A549 (cell line): Measurements from ENCODE around the gene CSN1S1. TPM values are rescaled to one million over a fixed set of nuclear protein-coding genes. Genes with fewer than 3 reads are reported as not detected.

Source experiments
- ATAC-seq, 2 experiments: fragments of 200-7000 bp in 1 of 2; fragments of >200 bp in 1 of 2; cut with Nextera tagmentation in 1 of 2; cut with Tn5 transposase in 1 of 2; 3 replicates each; pipeline versions ENCODE4 v1.8.0 to v1.9.1; 2018 to 2020; ENCODE audit warnings: mild to moderate bottlenecking in 1 of 2, moderate library complexity in 1 of 2
- CTCF ChIA-PET: fragments of 300-600 bp; sonication (Branson Sonifier 250); formaldehyde crosslinking; extraction: SDS; loops from one replicate; lab custom pipeline; 2021; ENCODE audit warnings: antibody characterized with exemption, inconsistent platforms; lab: Yijun Ruan, JAX
- POLR2A ChIA-PET: fragments of 350-600 bp; formaldehyde crosslinking; extraction: SDS; loops from one replicate; lab custom pipeline; 2021; ENCODE audit warnings: antibody characterized with exemption, inconsistent platforms; lab: Yijun Ruan, JAX
- DNase-seq, 2 experiments: peaks; one replicate each; pipeline versions ENCODE4 v3.0.0 to v3.0.0-alpha.2; 2011 to 2016; ENCODE audit warnings: low read depth in 1 of 2, low spot score in 1 of 2
- FAIRE-seq: peaks from 2 replicates; lab custom pipeline; 2011; peaks lifted over from hg19 to GRCh38; lab: Jason Lieb, UNC
- H3K27ac ChIP-seq, 2 experiments: fragments of >200 bp; sonication (Bioruptor Twin); formaldehyde crosslinking; 3 replicates each; pipeline ENCODE4 v1.5.1; 2016 to 2017
- H3K4me1 ChIP-seq: fragments of >200 bp; sonication (Bioruptor Twin); formaldehyde crosslinking; 3 replicates; pipeline ENCODE4 v1.6.1; 2016
- H3K4me2 ChIP-seq: fragments of >200 bp; sonication (Bioruptor Twin); formaldehyde crosslinking; 3 replicates; pipeline ENCODE4 v1.6.1; 2016
- H3K4me3 ChIP-seq: fragments of >200 bp; sonication (Bioruptor Twin); formaldehyde crosslinking; 3 replicates; pipeline ENCODE4 v1.5.1; 2016
- H3K9me3 ChIP-seq: fragments of >200 bp; sonication (Bioruptor Twin); formaldehyde crosslinking; 3 replicates; pipeline ENCODE4 v1.6.1; 2016
- BCL3 ChIP-seq: fragments of >200 bp; sonication (Bioruptor Twin); formaldehyde crosslinking; IDR thresholded peaks from 3 replicates; pipeline ENCODE4 v1.6.1; 2016
- CBX8 ChIP-seq: fragments of 200-600 bp; sonication (generic); IDR thresholded peaks from 2 replicates; pipeline ENCODE4 v1.6.1; 2016
- CHD2 ChIP-seq: fragments of 150-350 bp; IDR thresholded peaks from 2 replicates; pipeline ENCODE4 v1.6.1; 2014; ENCODE audit warnings: low read length; ENCODE audit not compliant: partially characterized antibody
- EHF ChIP-seq: fragments of 250-450 bp; sonication (Bioruptor Pico); IDR thresholded peaks from 2 replicates; pipeline ENCODE4 v1.5.0; 2020; ENCODE audit warnings: mild to moderate bottlenecking
- ELK1 ChIP-seq: fragments of 150-350 bp; IDR thresholded peaks from 2 replicates; pipeline ENCODE4 v1.6.1; 2014; ENCODE audit warnings: low read depth, mild to moderate bottlenecking, low read length
- ESRRA ChIP-seq: fragments of 150-350 bp; IDR thresholded peaks from 2 replicates; pipeline ENCODE4 v1.6.1; 2014; ENCODE audit warnings: mild to moderate bottlenecking, low read length, borderline replicate concordance
- FOSL2 ChIP-seq, 2 experiments: fragments of 450-650 bp in 1 of 2; fragments of >200 bp in 1 of 2; sonication (Bioruptor Twin) in 1 of 2; formaldehyde crosslinking; IDR thresholded peaks; 2 replicates each; pipeline versions ENCODE4 v1.5.0 to v1.6.1; 2016 to 2020; ENCODE audit warnings: mild to moderate bottlenecking in 1 of 2, moderate library complexity in 1 of 2
- FOXS1 ChIP-seq: fragments of 250-450 bp; sonication (Bioruptor Pico); IDR thresholded peaks from 2 replicates; pipeline ENCODE4 v1.5.0; 2020; ENCODE audit warnings: mild to moderate bottlenecking, moderate library complexity
- HDAC2 ChIP-seq: fragments of 200-600 bp; sonication (generic); IDR thresholded peaks from 2 replicates; pipeline ENCODE4 v1.6.1; 2016
- HES2 ChIP-seq: fragments of >200 bp; sonication (Bioruptor Twin); formaldehyde crosslinking; IDR thresholded peaks from 2 replicates; pipeline ENCODE4 v1.6.1; 2016
- HMGXB4 ChIP-seq: fragments of 250-450 bp; sonication (Bioruptor Pico); IDR thresholded peaks from 2 replicates; pipeline ENCODE4 v1.5.0; 2021; ENCODE audit warnings: mild to moderate bottlenecking, moderate library complexity, borderline replicate concordance
- HOXB13 ChIP-seq: fragments of 250-450 bp; sonication (Bioruptor Pico); IDR thresholded peaks from 2 replicates; pipeline ENCODE4 v1.5.0; 2020; ENCODE audit warnings: low read depth, mild to moderate bottlenecking, moderate library complexity
- HOXB5 ChIP-seq: fragments of 250-450 bp; sonication (Bioruptor Pico); IDR thresholded peaks from 2 replicates; pipeline ENCODE4 v1.5.0; 2020; ENCODE audit warnings: mild to moderate bottlenecking, moderate library complexity
- KDM1A ChIP-seq: fragments of 200-600 bp; sonication (generic); IDR thresholded peaks from 2 replicates; pipeline ENCODE4 v1.6.1; 2016; ENCODE audit warnings: low read depth, mild to moderate bottlenecking
- MAZ ChIP-seq: fragments of 150-350 bp; IDR thresholded peaks from 2 replicates; pipeline ENCODE4 v1.6.1; 2014; ENCODE audit warnings: antibody characterized with exemption, low read depth, low read length, borderline replicate concordance
- NFE2L2 ChIP-seq: fragments of 150-350 bp; conservative IDR thresholded peaks from 2 replicates; pipeline ENCODE4 v1.6.1; 2014; ENCODE audit warnings: low read length
- NPAS2 ChIP-seq: fragments of 250-450 bp; sonication (Bioruptor Pico); IDR thresholded peaks from 2 replicates; pipeline ENCODE4 v1.8.0; 2022; ENCODE audit warnings: mild to moderate bottlenecking, moderate library complexity, borderline replicate concordance
- NR3C1 ChIP-seq: fragments of >200 bp; sonication (Bioruptor Twin); formaldehyde crosslinking; IDR thresholded peaks from 3 replicates; pipeline ENCODE4 v1.6.1; 2017
- PBX3 ChIP-seq: IDR thresholded peaks from 2 replicates; pipeline ENCODE4 v1.6.1; 2012
- RAD21 ChIP-seq, 2 experiments: fragments of >200 bp in 1 of 2; sonication (Bioruptor Twin) in 1 of 2; formaldehyde crosslinking in 1 of 2; IDR thresholded peaks in 1 of 2; conservative IDR thresholded peaks in 1 of 2; 2 replicates in 1 of 2; 3 replicates in 1 of 2; pipeline ENCODE4 v1.6.1; 2012 to 2018; ENCODE audit warnings: inconsistent platforms in 1 of 2
- RARB ChIP-seq: fragments of 250-450 bp; sonication (Bioruptor Pico); IDR thresholded peaks from 2 replicates; pipeline ENCODE4 v1.8.0; 2021; ENCODE audit warnings: mild to moderate bottlenecking, moderate library complexity
- RNF2 ChIP-seq: fragments of 200-600 bp; sonication (generic); IDR thresholded peaks from 2 replicates; pipeline ENCODE4 v1.6.1; 2016; ENCODE audit warnings: low read depth, mild to moderate bottlenecking, antibody characterized with exemption, moderate library complexity, borderline replicate concordance
- SMC3 ChIP-seq: fragments of >200 bp; sonication (Bioruptor Twin); formaldehyde crosslinking; IDR thresholded peaks from 3 replicates; pipeline ENCODE4 v1.6.1; 2018; ENCODE audit warnings: inconsistent platforms
- TFCP2L1 ChIP-seq: fragments of 250-450 bp; sonication (Bioruptor Pico); IDR thresholded peaks from 2 replicates; pipeline ENCODE4 v1.5.0; 2021; ENCODE audit warnings: mild to moderate bottlenecking
- ZSCAN20 ChIP-seq: fragments of 250-450 bp; sonication (Bioruptor Pico); IDR thresholded peaks from 2 replicates; pipeline ENCODE4 v1.8.0; 2022; ENCODE audit warnings: mild to moderate bottlenecking, moderate library complexity
- WGBS: methylation state at CpG from one replicate; pipeline ENCODE4 v1.1.6; 2017; ENCODE audit errors: missing lambda C conversion rate; 5-methylcytosine and 5-hydroxymethylcytosine counted together
- polyA plus RNA-seq, 4 experiments: library from polyadenylated mRNA; depleted of rRNA in 3 of 4; stranded (reverse); fragments of >200 nt; fragmentation: RNase III in 1 of 4; extraction: RNeasy Plus Mini Kit Qiagen cat#74134 plus additional on column Dnase treatment in 1 of 4; gene quantifications; 2 replicates in 3 of 4; 3 replicates in 1 of 4; pipeline ENCODE4 v1.2.3, GENCODE V29; 2011 to 2017
- TF ChIP-seq, protein P1 (sequence below): fragments of 450-650 bp; IDR thresholded peaks from 2 replicates; pipeline ENCODE4 v1.6.1; 2014; ENCODE audit warnings: antibody characterized with exemption

The CSN1S1 gene
- polyA plus RNA-seq, 2 of the 4 experiments (the other 2 are of a cell fraction), result not detected

GRCh38 chr4:69907151-69907550 is 23.7 kb upstream of the CSN1S1 start (continued):
- TF ChIP-seq RAD21 (conservative IDR thresholded peaks at IDR 0.05 in 1 of 2, IDR thresholded peaks at IDR 0.05 in 1 of 2) (no peak), RARB (CRISPR knock-in tag) (no peak)

GRCh38 chr4:69909195-69909594 is 21.7 kb upstream of the CSN1S1 start:
- no peak for ATAC-seq
- Histone ChIP-seq H3K27ac (no peak overlapping the region), H3K4me3 (no peak overlapping the region), H3K4me2 (no peak overlapping the region), H3K4me1 (no peaks in the 10 kb centered on the region), H3K9me3 (no peaks in the 10 kb centered on the region)
- ChIA-PET CTCF (no interaction called here), POLR2A (no interaction called here)
- DNase-seq, result no peak
- 62% methylated on average over 4 of the region's 4 CpGs for WGBS
- TF ChIP-seq CHD2 (no peak), NPAS2 (CRISPR knock-in tag) (no peak), FOXS1 (CRISPR knock-in tag) (no peak), ELK1 (no peak), KDM1A (no peak), HOXB5 (CRISPR knock-in tag) (no peak), NFE2L2 (no peak), FOSL2 (IDR thresholded peaks at IDR 0.05) (no peak), FOSL2 (CRISPR knock-in tag; IDR thresholded peaks at IDR 0.05) (no peak), HES2 (no peak), ZSCAN20 (CRISPR knock-in tag) (no peak), SMC3 (no peak), RNF2 (no peak)
- TF ChIP-seq, protein P1, sequence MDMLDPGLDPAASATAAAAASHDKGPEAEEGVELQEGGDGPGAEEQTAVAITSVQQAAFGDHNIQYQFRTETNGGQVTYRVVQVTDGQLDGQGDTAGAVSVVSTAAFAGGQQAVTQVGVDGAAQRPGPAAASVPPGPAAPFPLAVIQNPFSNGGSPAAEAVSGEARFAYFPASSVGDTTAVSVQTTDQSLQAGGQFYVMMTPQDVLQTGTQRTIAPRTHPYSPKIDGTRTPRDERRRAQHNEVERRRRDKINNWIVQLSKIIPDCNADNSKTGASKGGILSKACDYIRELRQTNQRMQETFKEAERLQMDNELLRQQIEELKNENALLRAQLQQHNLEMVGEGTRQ, result no peak
- no peak for FAIRE-seq

- ATAC-seq, result no peak
- POLR2A ChIA-PET, result no interaction called here
Measured at GRCh38 chr4:69910016-69910782, 20.7 kb upstream of the CSN1S1 start.

More at GRCh38 chr4:69910016-69910782, 20.7 kb upstream of the CSN1S1 start:
- Histone ChIP-seq H3K4me1 (no peaks in the 10 kb centered on the region), H3K9me3 (no peaks in the 10 kb centered on the region), H3K4me3 (no peak overlapping the region), H3K4me2 (no peak overlapping the region), H3K27ac (no peak overlapping the region)
- FAIRE-seq (no peak), DNase-seq (no peak)
- WGBS, result 58% methylated on average over 2 of the region's 2 CpGs
- TF ChIP-seq NR3C1 (no peak), HOXB5 (CRISPR knock-in tag) (no peak), HOXB13 (no peak), PBX3 (no peak), ESRRA (no peak), MAZ (no peak), HDAC2 (no peak), CBX8 (no peak), TFCP2L1 (CRISPR knock-in tag) (no peak), HMGXB4 (CRISPR knock-in tag) (no peak), ELK1 (no peak), BCL3 (no peak), EHF (CRISPR knock-in tag) (no peak)
- CTCF ChIA-PET, result no interaction called here
